ENCODE results near the gene ZNF784.

Gene ZNF784

DNA sequence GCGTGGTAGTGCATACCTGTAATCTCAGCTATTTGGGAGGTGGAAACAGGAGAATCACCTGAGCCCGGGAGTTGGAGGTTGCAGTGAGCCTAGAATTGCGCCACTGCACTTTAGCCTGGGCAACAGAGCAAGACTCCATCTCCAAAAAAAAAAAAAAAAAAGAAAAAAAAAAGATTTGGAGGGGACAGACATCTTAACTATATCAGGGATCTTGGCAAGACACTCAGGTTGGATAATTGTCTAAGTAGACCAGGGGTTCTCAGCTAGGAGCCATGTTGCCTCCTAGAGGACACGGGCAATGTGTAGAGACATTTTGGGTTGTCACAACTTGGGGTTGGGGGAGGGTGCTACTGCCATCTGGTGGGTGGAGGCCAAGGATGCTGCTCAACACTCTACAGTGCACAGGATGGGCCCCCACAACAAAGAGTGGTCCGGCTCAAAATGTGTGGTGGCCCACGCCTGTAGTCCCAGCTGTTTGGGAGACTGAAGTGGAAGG is 14.5 kb upstream of the ZNF784 start:
- TF ChIP-seq, protein P1, sequence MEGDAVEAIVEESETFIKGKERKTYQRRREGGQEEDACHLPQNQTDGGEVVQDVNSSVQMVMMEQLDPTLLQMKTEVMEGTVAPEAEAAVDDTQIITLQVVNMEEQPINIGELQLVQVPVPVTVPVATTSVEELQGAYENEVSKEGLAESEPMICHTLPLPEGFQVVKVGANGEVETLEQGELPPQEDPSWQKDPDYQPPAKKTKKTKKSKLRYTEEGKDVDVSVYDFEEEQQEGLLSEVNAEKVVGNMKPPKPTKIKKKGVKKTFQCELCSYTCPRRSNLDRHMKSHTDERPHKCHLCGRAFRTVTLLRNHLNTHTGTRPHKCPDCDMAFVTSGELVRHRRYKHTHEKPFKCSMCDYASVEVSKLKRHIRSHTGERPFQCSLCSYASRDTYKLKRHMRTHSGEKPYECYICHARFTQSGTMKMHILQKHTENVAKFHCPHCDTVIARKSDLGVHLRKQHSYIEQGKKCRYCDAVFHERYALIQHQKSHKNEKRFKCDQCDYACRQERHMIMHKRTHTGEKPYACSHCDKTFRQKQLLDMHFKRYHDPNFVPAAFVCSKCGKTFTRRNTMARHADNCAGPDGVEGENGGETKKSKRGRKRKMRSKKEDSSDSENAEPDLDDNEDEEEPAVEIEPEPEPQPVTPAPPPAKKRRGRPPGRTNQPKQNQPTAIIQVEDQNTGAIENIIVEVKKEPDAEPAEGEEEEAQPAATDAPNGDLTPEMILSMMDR (IDR thresholded peaks at IDR 0.05; ENCODE audit: low read depth, low read length, missing control alignments) = peak; percentile 47
- H3K4me3 ChIP-seq (ENCODE audit: low read depth, low read length) = no peak overlapping the region
- in situ Hi-C loops (cut with HindIII; ENCODE audit: low sequenced_read_pairs) = no loop called here
- DNase-seq (ENCODE audit: low read depth) = no peak

DNA sequence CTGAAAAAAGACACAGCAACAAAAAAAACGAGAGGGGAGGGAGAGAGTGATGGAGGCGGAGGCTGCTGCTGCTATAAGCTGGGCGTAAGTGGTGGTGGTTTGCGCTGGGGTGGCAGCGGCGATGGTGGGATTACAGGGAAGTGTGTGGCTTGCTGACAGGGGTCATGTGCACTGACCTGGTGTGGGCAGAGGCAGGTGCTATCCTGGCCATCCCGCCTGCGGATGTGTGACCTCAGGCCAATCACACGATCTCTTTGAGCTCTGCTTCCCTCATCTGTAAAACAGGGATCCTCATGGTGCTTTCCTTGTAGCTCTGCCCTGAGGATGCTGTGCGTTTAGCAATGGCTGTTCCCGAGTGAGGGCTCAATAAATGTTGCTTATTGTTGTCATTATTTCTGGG is 13.2 kb upstream of the ZNF784 start:
- TF ChIP-seq, protein P1 (IDR thresholded peaks at IDR 0.05; ENCODE audit: low read depth, low read length, missing control alignments) = no peak
- no peak for DNase-seq (ENCODE audit: low read depth)
- in situ Hi-C loops (cut with HindIII; ENCODE audit: low sequenced_read_pairs) = no loop called here
- H3K4me3 ChIP-seq (ENCODE audit: low read depth, low read length) = no peak overlapping the region

- TF ChIP-seq, protein P1 (IDR thresholded peaks at IDR 0.05; ENCODE audit: low read depth, low read length, missing control alignments) = no peak
- no peak for DNase-seq (ENCODE audit: low read depth)
- no peak overlapping the region for H3K4me3 ChIP-seq (ENCODE audit: low read depth, low read length)
- in situ Hi-C loops (cut with HindIII; ENCODE audit: low sequenced_read_pairs) = no loop called here
These were observed 12.4 kb upstream of the ZNF784 start for GRCh38 chr19:55636723-55637122.

DNA sequence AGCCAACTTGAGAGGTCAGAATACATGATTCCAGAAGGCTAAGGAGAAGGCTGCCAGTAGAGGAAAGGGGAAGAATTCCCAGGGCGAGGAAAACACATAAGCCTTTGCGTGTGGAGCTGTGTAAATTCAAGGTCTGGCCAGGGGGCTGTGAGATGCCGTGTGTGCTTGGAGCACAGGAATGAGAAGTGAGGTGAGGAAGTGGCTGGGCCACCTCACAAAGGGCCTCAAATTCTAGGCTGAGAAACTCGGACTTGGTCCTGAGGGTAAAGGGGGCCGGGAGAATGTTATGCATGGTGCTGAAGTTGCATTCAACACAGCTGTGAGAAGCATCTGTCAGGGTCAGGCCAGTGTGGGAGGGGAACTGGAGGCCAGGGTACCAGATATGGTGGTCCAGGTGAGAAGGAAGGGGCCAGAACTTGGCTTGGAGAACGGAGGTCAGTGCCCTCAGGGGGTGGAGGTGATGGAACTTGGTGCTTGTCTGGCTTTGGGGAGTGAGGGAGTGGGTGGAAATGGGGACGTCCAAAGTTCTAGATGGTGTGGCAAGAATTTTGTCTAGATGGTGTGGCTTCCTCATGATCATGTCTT is 11.6 kb upstream of the ZNF784 start:
- H3K4me3 ChIP-seq (ENCODE audit: low read depth, low read length) = peak overlapping the region; percentile 68
- TF ChIP-seq, protein P1 (IDR thresholded peaks at IDR 0.05; ENCODE audit: low read depth, low read length, missing control alignments) = no peak
- DNase-seq (ENCODE audit: low read depth) = no peak
- in situ Hi-C loops (cut with HindIII; ENCODE audit: low sequenced_read_pairs) = no loop called here

DNA sequence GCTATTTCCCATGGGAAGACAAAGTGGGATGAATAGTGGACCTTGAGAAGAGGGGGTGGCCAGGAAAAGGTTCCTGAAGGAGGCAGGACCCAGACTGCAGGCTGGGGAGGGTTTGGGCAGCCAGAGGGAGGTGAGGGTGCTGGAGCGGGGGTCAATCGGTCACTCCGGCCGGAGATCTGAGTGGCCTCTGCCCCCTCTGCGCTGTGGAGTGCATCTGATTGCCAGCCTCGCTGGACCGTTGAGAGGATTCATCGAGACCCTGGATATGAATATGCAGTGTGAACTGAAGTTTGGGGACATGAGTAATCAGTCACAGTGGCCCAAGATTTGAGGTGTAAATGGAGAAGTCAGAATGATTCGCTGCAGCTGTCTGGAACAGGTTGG is 11.0 kb upstream of the ZNF784 start:
- DNase-seq (ENCODE audit: low read depth) = no peak
- H3K4me3 ChIP-seq (ENCODE audit: low read depth, low read length) = peak overlapping the region; percentile 68
- TF ChIP-seq, protein P1 (IDR thresholded peaks at IDR 0.05; ENCODE audit: low read depth, low read length, missing control alignments) = no peak
- in situ Hi-C loops (cut with HindIII; ENCODE audit: low sequenced_read_pairs) = no loop called here

- in situ Hi-C loops (cut with HindIII; ENCODE audit: low sequenced_read_pairs) = no loop called here
- TF ChIP-seq, protein P1 (IDR thresholded peaks at IDR 0.05; ENCODE audit: low read depth, low read length, missing control alignments) = no peak
- DNase-seq (ENCODE audit: low read depth) = no peak
- no peak overlapping the region for H3K4me3 ChIP-seq (ENCODE audit: low read depth, low read length)
These were observed 9.5 kb upstream of the ZNF784 start for GRCh38 chr19:55633861-55634260.

All from astrocyte of the cerebellum (primary cell).